GM19239 (cell line): ENCODE measurements around the gene DELE1.
"Not testable (repeated sequence)": the region's sequence is repeated elsewhere in the genome, so short reads cannot be mapped to it uniquely, and the experiment has no call there.

Source experiments
- DNase-seq: peaks from one replicate; pipeline ENCODE4 v3.0.0; 2011; ENCODE audit warnings: low spot score; ENCODE audit not compliant: insufficient read length
- FAIRE-seq: peaks from 2 replicates; lab custom pipeline; 2011; peaks lifted over from hg19 to GRCh38; lab: Jason Lieb, UNC

The DELE1 gene

GRCh38 chr5:141920771-141921170, 2.9 kb upstream of the DELE1 start:
- no peak for FAIRE-seq
- DNase-seq: no peak

- peak; percentile 4 for FAIRE-seq
Observed at GRCh38 chr5:141922827-141923447, 734 bp upstream of the DELE1 start.

GRCh38 chr5:141926434-141926833, 2.8 kb downstream of the DELE1 start:
- FAIRE-seq: no peak
- no peak for DNase-seq

More at GRCh38 chr5:141922827-141923447, 734 bp upstream of the DELE1 start:
- not testable (repeated sequence) for DNase-seq

- DNase-seq (no peak), FAIRE-seq (no peak)
Observed at GRCh38 chr5:141928051-141928450, 4.4 kb downstream of the DELE1 start.

GRCh38 chr5:141929398-141930058, 5.9 kb downstream of the DELE1 start:
- FAIRE-seq: no peak
- no peak for DNase-seq

GRCh38 chr5:141931694-141932093, 8.0 kb downstream of the DELE1 start:
- FAIRE-seq (no peak), DNase-seq (no peak)

- FAIRE-seq: no peak
- no peak for DNase-seq
Observed at GRCh38 chr5:141933151-141933550, 9.5 kb downstream of the DELE1 start.

GRCh38 chr5:141934099-141934844, 10.6 kb downstream of the DELE1 start:
- FAIRE-seq: no peak
- DNase-seq: no peak

GRCh38 chr5:141935538-141935937, 11.9 kb downstream of the DELE1 start:
- FAIRE-seq (no peak), DNase-seq (no peak)

- no peak for DNase-seq
Observed at GRCh38 chr5:141940695-141941271, 17.1 kb downstream of the DELE1 start.

GRCh38 chr5:141941307-141941706, 17.6 kb downstream of the DELE1 start:
- DNase-seq: no peak
- no peak for FAIRE-seq

More at GRCh38 chr5:141940695-141941271, 17.1 kb downstream of the DELE1 start:
- FAIRE-seq: no peak

GRCh38 chr5:141941779-141942178, 18.1 kb downstream of the DELE1 start:
- FAIRE-seq: no peak
- DNase-seq: no peak

- FAIRE-seq (no peak), DNase-seq (no peak)
Observed at GRCh38 chr5:141942185-141942857, 18.6 kb downstream of the DELE1 start.

- no peak for DNase-seq
- no peak for FAIRE-seq
Observed at GRCh38 chr5:141944076-141944475, 20.4 kb downstream of the DELE1 start.

- DNase-seq (no peak), FAIRE-seq (no peak)
Observed at GRCh38 chr5:141945511-141946051, 21.9 kb downstream of the DELE1 start.

- DNase-seq: no peak
- no peak for FAIRE-seq
Observed at GRCh38 chr5:141947316-141947715, 23.6 kb downstream of the DELE1 start.

- FAIRE-seq: no peak
- no peak for DNase-seq
Observed at GRCh38 chr5:141948812-141949211, 25.1 kb downstream of the DELE1 start.

- DNase-seq (no peak), FAIRE-seq (no peak)
Observed at GRCh38 chr5:141949511-141949910, 25.8 kb downstream of the DELE1 start.

GRCh38 chr5:141950207-141951005, 26.7 kb downstream of the DELE1 start:
- FAIRE-seq (no peak), DNase-seq (no peak)
